ENCODE results near the gene RPS6KA1. TPM values are rescaled to one million over a fixed set of nuclear protein-coding genes. Genes with fewer than 3 reads are reported as not detected.

Gene RPS6KA1
- total and polyA plus RNA-seq, 11 donors, result 1.1 to 24.4 (median 3.5) TPM

- TF ChIP-seq CTCF (IDR thresholded peaks at IDR 0.05) (no peak), POLR2A (IDR thresholded peaks at IDR 0.05) (no peak)
- no peak overlapping the region for H3K27ac ChIP-seq
- peaks cover 0 to 6% (median 0%) of the 10 kb centered on the region in 9 donors for H3K27me3 ChIP-seq
- peaks cover 0 to 46% (median 0%) of the 10 kb centered on the region in 9 donors for H3K36me3 ChIP-seq
- H3K4me3 ChIP-seq, result no peak overlapping the region
- peaks cover 0 to 14% (median 7%) of the 10 kb centered on the region in 12 donors for H3K4me1 ChIP-seq
- ATAC-seq (no peak), DNase-seq (no peak)
- WGBS, 4 donors, result 85 to 90% (median 89%) methylated on average over 3 of the region's 3 CpGs
- no peaks in the 10 kb centered on the region for H3K9me3 ChIP-seq
- intact Hi-C loops (cut with DNase I), result no loop called here
These were observed 45.8 kb downstream of the RPS6KA1 start for GRCh38 chr1:26575348-26575747.

- H3K4me1 ChIP-seq, result peaks cover 0 to 29% (median 7%) of the 10 kb centered on the region in 12 donors
- intact Hi-C loops (cut with DNase I), result no loop called here
- WGBS, 4 donors, result 73 to 84% (median 75%) methylated on average over 4 of the region's 4 CpGs
- no peak for TF ChIP-seq POLR2A (IDR thresholded peaks at IDR 0.05)
- TF ChIP-seq CTCF (IDR thresholded peaks at IDR 0.05), result no peak
- H3K27ac ChIP-seq, result no peak overlapping the region
- no peaks in the 10 kb centered on the region for H3K9me3 ChIP-seq
- H3K4me3 ChIP-seq, result no peak overlapping the region
- DNase-seq (no peak), ATAC-seq (no peak)
- peaks cover 0 to 19% (median 0%) of the 10 kb centered on the region in 9 donors for H3K36me3 ChIP-seq
- peaks cover 0 to 6% (median 0%) of the 10 kb centered on the region in 9 donors for H3K27me3 ChIP-seq
These were observed 48.6 kb downstream of the RPS6KA1 start for GRCh38 chr1:26578167-26578566.

- H3K4me3 ChIP-seq, result no peak overlapping the region
- DNase-seq (no peak), ATAC-seq (no peak)
- H3K27ac ChIP-seq, result no peak overlapping the region
- intact Hi-C loops (cut with DNase I), result loop anchor here in 1 of 10 donors (10.0 kb wide), 1 partner anchor 75 kb away; no protein-coding TSS in a partner anchor
- H3K9me3 ChIP-seq, result no peaks in the 10 kb centered on the region
- peaks cover 0 to 7% (median 0%) of the 10 kb centered on the region in 9 donors for H3K36me3 ChIP-seq
- H3K27me3 ChIP-seq, result peaks cover 0 to 6% (median 0%) of the 10 kb centered on the region in 9 donors
- TF ChIP-seq POLR2A (IDR thresholded peaks at IDR 0.05), result no peak
- TF ChIP-seq CTCF (IDR thresholded peaks at IDR 0.05), result no peak
- WGBS, 4 donors, result 52 to 66% (median 63%) methylated on average over 3 of the region's 3 CpGs
- H3K4me1 ChIP-seq, result peaks cover 0 to 29% (median 3%) of the 10 kb centered on the region in 12 donors
These were observed 50.1 kb downstream of the RPS6KA1 start for GRCh38 chr1:26579681-26580111.

GRCh38 chr1:26580116-26580515, 50.6 kb downstream of the RPS6KA1 start:
- 94 to 97% (median 95%) methylated on average over 6 of the region's 6 CpGs for WGBS, 4 donors

More at GRCh38 chr1:26580116-26580515, 50.6 kb downstream of the RPS6KA1 start:
- Histone ChIP-seq H3K36me3 (peaks cover 0 to 3% (median 0%) of the 10 kb centered on the region in 9 donors), H3K27ac (no peak overlapping the region), H3K4me1 (peaks cover 0 to 25% (median 0%) of the 10 kb centered on the region in 12 donors), H3K27me3 (peaks cover 0 to 6% (median 0%) of the 10 kb centered on the region in 9 donors), H3K9me3 (no peaks in the 10 kb centered on the region), H3K4me3 (no peak overlapping the region)
- TF ChIP-seq POLR2A (IDR thresholded peaks at IDR 0.05) (no peak), CTCF (IDR thresholded peaks at IDR 0.05) (no peak)
- intact Hi-C loops (cut with DNase I), result loop anchor here in 1 of 10 donors (10.0 kb wide), 1 partner anchor 75 kb away; no protein-coding TSS in a partner anchor
- DNase-seq (no peak), ATAC-seq (no peak)
